GM12865 (cell line): ENCODE data around the gene TH.

Experiments used
- DNase-seq: peaks from one replicate; pipeline ENCODE4 v3.0.0; 2010; ENCODE audit warnings: low read depth
- H3K4me3 ChIP-seq: 2 replicates; pipeline ENCODE4 v1.5.1; 2011; ENCODE audit warnings: mild to moderate bottlenecking, low read depth, low read length, control low read depth
- CTCF ChIP-seq: IDR thresholded peaks from 2 replicates; pipeline ENCODE4 v1.5.1; 2011; ENCODE audit warnings: low read length, control low read depth, low read depth, inconsistent platforms; ENCODE audit not compliant: insufficient read depth; ENCODE audit errors: missing control alignments

The TH gene

GRCh38 chr11:2143799-2144543 is 27.6 kb downstream of the TH start:
- H3K4me3 ChIP-seq = no peak overlapping the region
- no peak for DNase-seq
- no peak for TF ChIP-seq CTCF

- DNase-seq = no peak
- H3K4me3 ChIP-seq = no peak overlapping the region
- TF ChIP-seq CTCF = no peak
Measured at GRCh38 chr11:2143477-2143798, 28.2 kb downstream of the TH start.

DNA sequence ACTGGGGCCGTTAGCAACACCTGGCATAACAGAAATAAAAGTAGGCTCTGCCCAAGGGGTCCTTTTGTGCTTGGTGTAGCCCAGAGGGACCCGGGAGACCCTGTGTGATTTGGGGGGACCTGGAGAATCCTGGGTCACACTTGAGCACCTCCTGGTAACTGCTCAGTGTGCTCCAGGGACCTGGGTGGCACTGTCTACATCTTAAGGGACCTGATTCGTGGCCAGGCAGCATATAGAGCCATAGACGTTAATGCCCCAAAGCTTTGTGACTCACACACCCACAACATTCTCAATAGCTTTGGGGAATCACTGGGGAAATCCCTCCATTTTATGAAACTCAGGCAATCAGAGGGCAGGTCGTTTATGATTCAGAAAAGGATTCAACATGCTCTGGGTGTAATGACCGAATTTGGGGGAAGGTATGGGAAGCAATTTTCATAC is 28.8 kb downstream of the TH start:
- no peak overlapping the region for H3K4me3 ChIP-seq
- TF ChIP-seq CTCF = no peak
- DNase-seq = peak; percentile 29

DNA sequence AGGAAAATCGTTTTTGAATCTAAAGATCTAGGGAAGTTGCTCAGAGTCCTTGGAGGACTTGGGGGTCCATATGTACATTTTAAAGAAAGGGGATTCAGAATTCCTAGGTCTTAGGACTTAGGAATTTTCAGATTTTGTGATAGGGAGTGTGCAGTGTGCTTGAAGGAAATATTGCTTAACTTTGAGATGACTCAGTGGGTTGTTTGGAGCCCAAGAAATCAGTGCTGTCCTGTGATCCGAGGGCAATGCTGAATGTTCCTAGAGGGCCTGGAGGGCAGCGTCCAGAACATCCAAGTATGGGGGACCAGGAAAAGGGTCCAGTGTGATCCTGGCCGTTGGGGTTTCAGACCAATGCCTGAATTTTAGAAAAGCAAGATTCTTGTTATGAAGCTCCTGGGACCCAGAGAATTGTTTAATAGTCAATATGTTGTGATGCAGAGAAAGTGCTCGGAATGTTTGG is 29.3 kb downstream of the TH start:
- DNase-seq = no peak
- no peak overlapping the region for H3K4me3 ChIP-seq
- no peak for TF ChIP-seq CTCF

- no peak for DNase-seq
- no peak overlapping the region for H3K4me3 ChIP-seq
- TF ChIP-seq CTCF = no peak
Measured at GRCh38 chr11:2140411-2141400, 30.9 kb downstream of the TH start.

- no peak for DNase-seq
- TF ChIP-seq CTCF = no peak
- no peak overlapping the region for H3K4me3 ChIP-seq
Measured at GRCh38 chr11:2139621-2140337, 31.8 kb downstream of the TH start.
